Glomerular endothelial cell (primary cell): ENCODE results near the gene SSTR5. TPM values are rescaled to one million over a fixed set of nuclear protein-coding genes. Genes with fewer than 3 reads are reported as not detected.

Experiments used
- DNase-seq: peaks from one replicate; pipeline ENCODE4 v3.0.0-alpha.2; 2011; ENCODE audit warnings: low read depth, low spot score; ENCODE audit errors: extremely low read depth
- total RNA-seq: library from RNA; depleted of rRNA; stranded (reverse); fragments of >200 nt; gene quantifications from 2 replicates; pipeline ENCODE4 v1.2.3, GENCODE V29; 2015

The SSTR5 gene
- total RNA-seq, 1 donor from 2014 or later = not detected

DNA sequence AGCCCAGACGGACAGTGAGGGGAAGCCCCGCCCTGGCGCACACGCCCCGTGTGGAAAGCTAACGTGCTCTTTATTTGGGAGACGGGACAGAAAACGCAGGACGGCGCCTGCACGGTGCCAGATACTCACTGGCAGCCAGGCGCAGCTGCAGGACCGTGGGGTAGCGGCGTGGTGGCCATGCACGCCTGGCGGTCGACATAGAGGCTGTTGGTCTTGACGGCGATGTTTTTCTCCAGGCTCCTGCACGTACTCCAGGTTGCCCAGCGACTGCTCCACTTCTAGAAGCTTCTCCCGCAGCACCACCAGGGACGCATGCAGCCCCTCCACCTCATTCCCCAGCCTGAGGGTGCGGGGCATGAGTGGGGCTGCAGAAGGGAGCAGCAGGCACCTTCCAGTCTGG lies 28.6 kb downstream of the SSTR5 start:
- no peak for DNase-seq

DNA sequence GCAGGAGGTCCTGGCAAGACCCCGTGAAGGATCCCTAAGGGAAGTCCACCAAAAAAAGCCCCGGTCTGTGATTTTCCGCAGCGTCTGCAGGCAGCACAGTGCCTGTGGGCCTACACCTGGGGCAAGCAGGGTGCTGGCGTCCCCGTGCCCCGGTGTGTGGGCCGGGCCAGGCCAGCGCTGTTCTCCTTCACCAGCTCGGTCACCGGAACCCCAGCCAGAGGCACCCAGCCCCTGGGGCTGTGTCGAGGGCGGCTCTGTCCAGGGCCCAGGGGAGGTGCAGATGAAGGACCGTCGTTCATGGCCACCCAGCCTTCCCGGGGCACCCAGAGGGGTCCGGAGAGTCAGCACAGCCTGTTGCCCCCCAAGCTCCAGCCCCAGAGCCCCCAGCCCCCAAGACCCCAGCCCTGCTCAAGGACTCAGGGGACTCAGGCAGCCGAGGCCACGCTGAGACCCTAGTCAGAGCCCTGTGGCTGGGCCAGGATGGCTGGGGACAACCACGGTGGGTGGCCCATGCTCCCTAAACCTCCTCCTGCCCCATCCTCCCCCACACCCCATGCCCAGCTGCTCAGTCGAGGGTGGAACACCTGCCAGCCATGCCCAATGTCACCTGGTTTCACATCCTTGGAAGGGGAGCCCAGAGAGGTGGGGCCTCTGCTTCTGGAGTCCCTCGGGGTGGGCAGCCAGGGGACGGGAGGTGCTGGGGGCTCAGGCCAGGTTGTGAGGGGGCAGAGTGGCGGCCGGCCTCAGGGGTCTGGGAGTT lies 29.2 kb downstream of the SSTR5 start:
- DNase-seq = no peak

DNA sequence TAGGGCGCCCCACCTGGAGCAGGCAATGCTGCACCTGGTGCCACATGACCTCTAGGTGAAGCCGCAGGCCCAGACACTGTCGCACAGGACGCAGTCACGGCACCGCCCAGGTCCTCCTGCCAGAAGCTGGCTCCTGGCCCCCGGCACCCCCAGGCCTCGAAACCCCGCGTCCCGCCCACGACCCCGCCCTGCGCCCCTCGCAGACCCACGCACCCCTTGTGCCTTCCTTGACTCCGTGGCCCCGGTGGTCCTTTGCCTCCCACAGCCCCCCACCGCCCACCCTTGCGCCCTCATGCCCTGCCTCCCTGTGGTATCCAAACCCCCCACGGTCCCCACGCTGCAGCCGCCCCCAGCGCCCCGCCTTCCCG lies 29.8 kb downstream of the SSTR5 start:
- DNase-seq = no peak

DNA sequence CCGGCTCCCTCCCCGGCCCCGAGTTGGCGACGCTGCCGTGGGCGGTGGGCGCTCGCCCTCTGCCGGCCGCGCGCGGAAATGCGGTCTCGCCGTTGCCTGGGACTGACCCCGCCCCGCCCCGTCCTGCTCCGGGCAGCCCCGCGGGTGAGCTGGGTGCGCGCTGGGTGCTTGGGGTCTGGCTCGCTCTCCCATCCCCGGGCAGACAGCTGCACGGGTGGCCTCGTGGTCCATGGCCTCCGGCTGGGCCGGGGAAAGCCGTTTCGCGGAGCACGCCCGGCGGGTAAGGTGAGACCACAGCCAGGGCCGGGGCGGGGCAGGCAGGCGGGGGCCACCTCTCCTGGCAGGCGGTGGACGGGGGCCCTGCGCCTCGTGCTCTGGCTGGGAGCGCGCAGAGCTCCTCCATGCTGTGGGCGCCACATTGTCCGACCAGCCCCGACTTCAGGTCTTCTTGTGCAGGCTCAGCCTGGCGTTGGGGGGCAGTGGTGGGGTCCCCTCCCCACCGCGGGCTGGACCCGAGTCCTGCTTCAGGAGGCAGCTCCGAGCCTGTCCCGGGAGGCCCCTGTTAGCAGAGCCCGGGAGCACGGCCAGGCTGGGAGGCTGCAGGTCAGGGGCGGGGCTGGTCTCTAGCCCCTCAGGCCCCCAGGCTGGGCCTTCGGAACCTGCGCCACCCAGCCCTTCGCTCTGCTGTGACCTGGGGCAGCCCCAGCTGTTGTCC lies 30.5 kb downstream of the SSTR5 start:
- no peak for DNase-seq

DNA sequence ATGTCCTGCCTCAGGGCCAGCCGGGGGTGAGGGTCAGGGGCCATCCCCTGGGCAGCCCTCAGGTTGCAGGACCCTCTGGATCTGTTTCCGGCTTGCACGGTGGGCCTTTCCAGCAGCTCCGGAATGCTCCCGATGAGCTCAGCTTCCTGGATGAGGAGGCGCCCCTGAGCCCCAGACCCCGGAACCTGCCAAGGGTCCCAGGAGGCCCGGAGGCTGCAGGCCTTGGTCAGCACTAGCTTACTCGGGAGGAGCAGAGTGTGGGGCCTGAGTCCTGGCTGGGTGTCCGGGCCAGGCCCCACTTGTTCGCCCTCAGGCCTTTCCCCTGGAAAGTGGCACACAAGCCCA lies 31.1 kb downstream of the SSTR5 start:
- no peak for DNase-seq

DNA sequence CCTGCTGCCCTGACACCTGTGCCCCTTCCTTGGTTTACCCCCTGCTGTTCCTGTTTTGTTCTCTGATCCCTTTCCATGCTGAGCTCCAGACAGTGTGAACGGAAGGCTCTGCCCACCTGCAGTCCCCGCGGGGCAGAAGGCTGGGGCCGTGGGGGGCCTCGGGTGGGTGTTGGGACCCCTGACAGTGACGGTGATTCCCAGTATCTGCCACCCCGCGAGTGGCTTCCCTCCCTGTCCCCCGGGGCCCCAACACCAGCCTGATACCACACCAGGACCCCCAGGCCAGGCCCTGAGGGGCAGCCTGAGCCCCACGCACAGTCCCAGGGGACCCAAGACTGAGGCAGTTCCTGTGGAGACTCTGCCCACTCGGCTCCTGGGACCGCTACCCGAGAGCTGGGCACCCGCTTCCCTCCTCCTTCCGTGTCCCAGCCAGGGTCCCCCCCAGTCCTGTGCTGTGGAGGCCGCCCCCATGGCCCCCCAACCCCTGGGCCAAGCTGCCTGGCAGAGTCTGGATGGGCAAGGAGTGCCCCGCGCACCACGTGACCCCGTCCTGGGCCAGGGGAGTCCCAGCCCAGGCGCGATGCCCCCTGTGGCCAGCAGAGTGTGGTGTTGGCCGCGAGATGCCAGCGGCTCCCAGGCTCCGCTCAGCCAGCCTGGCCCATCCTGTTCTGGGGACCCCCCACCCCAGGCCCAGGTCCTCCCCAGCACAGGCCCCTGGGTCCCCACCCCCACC lies 33.5 kb downstream of the SSTR5 start:
- DNase-seq = no peak

DNA sequence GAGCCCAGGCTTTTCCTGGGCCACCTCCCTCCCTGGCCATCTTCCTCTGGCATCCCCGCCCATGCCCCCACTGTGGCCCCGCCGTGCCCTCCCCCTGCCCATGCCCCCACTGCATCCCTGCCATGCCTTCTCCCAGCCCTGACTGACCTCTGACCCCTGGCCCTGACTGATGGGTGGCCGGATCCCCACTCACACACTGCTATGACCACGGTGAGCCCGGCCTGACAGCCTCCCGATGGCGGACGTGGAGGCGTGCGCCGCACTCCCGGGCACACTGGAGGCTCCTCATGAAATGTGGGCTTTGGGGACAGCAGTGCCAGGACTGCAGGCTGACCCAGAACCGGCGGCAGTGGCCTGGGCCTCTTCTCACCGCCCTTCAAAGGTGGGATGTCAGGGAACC lies 34.1 kb downstream of the SSTR5 start:
- no peak for DNase-seq

DNA sequence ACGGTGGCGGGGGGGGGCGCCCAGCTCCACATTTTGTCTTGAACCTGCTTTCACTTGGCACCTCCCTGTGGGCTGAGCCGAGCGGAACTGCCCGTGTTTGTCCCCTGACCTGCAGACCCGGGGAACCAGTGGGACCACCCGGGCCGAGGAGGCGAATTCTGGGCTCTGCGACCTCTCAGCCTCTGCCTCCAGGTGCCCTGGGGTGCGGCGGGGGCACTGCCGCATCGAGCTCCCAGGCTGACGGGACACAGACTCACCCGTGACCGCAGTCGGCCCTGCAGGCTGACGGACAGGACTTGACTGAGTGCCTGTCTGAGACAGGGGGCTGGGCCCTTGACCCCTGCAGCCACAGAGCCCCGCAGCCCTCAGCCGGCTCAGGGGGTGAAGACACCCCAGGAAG lies 34.6 kb downstream of the SSTR5 start:
- DNase-seq = no peak

DNA sequence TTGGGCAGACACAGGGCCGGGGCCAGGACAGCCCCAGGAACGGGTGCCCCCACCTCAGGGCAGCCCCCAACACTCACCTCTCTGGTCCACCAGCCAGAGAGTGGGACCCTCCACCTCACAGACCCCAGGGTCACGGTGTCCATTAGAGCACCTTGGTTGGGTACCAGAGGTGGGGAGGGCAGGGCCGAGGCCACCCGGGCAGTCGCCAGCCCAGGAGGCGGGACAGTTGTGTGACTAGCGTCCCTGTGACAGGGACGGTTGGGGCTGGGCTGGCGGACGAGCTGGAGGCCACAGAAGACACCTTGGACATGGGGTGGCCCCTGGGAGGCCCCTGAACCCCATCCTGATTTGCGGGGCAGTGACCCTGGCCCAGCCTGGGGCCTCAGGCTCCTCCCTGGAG lies 35.2 kb downstream of the SSTR5 start:
- DNase-seq = no peak

DNA sequence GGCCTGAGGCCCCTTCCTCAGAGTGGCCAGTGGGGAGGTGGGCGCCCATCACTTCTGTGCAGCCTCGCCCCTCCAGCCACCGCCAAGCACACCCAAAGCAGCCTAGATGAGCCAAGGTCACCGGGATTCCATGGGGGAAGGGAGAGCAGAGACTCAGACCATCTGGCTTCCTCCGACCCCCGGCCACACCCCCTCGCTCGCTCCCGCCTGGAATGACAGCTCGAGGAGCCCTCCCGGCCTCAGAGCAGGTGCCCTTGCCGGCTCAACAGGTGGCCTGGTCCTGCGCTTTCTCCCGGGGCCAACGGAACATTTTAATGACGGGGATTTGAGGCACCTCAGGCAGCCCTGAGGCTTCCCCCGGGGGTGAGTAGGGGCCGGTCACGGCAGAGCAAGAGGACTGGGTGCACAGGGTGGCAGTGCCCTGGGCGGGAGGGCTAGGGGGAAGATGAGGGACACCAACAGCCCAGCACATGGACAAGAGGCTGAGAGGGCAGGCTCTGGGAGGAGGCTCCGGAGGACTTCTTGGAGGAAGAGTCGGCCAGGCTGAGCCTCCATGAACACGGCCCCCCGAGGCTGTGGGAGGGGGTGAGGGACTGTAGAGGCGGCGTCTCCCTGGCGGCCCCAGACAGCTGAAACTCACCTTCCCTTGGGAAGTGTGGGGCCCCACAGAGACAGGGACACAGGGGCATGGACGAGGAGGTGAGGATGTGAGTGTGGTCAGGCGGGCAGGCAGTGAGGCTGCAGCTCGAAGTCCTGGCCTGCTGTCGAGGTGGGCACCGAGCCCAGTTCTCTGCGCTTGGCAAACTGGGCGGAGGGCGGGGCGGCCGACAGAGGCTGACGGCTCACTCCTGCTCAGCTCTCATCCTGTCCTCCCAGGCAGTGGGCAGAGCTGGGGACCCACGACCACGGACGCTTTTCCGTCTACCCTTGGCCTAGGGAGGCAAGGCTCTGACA lies 36.0 kb downstream of the SSTR5 start:
- no peak for DNase-seq

DNA sequence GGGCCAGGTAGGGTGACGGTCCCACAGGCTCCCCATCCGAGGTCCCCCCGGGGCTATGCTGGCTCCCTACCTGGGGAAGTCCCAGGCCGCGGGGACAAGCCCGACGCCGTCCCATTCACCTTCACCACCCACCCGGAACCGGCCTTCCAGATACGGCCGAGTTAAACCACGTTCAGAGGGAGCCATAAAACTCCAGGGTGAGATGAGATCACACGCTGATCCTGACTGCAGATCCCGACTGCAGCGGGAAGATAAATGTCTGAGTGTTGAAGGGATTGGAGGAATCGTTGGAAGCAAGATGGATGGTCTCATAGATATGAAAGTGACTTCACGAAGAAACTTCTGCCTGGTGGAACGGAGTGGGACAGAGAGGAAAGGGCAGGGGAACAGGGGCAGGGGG lies 37.1 kb downstream of the SSTR5 start:
- no peak for DNase-seq

DNA sequence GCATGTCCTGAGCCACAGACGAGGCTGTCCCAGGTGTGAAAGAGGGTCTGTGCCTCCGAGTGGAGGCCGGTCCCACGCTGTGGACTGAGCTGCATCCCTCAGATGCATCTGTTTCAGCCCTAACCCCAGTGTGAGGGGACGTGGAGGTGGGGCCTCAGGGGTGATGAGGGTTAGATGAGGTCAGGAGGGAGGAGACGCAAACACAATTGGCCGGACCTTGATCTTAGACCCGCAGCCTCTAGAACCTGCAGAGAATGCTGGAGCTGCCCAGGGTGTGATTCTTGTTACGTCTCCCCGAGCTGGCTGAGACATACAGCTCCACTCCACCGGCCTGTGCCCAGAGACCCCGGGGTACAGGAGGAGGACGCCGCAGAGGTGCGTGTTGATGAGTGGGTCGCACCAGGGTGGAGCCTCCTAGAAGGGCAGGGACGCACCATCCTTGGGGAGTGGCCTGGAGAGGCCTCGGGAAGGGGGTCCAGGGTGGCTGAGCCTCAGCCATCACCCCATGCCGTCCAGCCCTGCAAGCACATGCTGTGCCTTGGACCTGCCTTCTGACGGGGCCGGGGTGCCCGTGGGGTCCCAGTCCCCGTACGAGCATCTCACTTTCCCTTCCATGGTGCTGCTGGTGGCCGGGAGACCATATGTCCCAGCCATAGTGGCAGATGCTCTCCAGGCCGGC lies 40.1 kb downstream of the SSTR5 start:
- DNase-seq = no peak

DNA sequence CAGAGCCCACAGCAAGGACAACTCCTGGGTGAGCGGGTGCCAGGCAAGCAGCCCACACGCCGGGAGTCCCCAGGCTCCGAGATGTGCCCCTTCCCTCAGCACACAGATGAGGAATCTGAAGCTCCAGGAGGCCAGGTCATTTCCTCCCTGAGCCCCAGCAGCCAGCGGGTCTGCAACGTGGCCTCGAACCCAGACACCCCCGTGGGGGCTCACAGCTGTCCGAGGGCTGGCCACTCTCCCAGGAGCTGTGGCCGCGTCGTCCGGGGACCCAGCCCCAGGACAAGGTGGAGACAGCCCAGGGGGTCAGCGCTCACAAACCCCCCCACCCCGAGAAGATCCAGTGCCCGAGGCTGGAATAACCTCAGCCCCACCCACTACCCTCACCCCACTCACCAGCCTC lies 40.9 kb downstream of the SSTR5 start:
- DNase-seq = no peak

DNA sequence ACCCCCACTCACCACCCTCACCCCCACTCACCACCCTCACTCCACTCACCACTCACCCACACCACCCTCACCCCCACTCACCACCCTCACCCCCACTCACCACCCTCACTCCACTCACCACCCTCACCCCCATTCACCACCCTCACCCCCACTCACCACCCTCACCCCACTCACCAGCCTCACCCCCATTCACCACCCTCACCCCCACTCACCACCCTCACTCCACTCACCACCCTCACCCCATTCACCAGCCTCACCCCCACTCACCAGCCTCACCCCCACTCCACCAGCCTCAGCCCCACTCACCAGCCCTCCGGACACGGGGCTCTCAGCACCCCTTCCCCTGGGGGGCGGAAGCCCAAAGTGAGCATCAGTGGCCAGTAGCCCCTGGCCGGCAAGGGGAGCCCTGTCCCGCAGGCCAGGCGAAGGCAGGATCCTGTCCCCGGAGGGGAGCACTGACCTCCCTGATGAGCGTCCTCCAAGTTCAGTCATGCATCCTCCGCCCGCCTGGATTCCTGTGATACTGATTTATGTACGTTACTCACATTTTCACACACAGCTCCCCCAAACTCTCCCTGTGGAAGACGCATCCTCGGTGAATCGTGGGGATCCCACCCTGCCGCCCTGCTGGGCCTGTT lies 41.5 kb downstream of the SSTR5 start:
- no peak for DNase-seq

DNA sequence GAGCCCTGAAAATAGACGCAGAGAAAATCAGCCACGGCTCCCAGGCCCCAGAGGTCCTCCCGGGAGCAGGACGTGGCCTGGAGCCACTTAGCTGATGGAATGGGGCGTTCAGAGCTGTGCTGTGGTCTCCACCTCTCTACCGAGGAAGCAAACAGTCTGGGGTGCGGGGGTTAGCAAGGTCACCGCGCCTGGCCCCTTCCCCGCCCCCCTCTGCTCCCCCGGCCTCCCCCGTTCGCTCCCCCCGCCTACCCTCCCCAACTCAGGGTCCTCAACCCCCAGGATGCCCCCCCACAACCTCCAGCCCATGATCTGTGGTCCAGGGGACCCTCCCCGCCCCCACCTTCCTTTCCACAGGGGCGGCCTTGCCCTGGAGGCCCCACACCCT lies 44.1 kb downstream of the SSTR5 start:
- DNase-seq = no peak

DNA sequence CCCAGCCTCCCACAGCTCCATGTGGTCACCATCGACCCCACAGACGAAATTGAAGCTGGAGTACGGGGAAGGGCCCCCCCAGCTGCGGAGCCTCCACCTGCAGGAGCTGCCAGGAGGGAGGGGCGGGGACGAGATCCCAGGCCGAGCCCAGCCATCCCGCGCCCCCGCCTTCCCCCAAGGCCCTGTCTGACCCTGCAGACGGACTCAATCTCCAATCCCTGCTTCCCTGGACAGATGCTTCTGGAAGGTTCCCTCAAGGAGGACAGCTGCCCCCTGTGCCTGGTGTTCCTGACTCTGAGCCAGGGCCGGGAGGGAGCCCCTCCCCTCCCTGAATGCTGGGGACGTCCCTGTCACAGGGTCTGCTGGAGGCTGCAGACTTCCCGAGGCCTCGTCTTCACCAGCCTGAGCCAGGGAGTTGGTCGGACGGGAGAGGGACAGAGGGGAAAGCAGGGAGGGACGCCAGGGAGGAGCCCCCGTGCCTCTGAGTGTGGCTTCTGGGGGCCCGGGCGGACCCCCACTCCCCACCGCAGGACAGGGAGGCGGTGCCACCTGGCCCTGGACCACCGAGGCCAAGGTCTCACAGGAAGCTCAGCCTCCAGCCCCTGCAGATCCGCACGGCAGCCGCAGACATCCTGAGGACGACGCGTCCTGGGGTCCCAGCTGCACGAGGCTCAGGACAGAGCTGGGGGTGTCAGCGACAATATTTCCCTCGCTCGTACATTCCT lies 44.8 kb downstream of the SSTR5 start:
- DNase-seq = no peak

DNA sequence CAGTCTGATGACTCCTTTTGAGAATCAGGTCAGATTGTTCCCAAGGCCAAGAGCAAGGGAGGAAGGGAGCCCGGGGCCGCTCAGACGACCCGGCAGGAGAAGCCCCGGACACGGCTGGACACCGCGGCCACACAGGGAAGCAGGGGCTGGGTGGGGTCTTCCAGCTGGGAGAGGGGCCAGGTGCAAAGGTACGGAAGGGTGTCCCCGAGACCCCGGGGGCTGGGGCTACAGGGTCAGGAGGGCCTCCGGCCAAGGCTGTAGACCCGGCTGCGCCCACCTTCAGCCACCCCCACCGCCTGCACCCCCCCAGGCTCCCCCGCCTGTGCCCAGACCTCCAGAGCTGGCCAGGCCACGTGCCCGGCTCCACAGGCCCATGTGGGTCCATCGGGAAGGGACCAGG lies 45.4 kb downstream of the SSTR5 start:
- no peak for DNase-seq

DNA sequence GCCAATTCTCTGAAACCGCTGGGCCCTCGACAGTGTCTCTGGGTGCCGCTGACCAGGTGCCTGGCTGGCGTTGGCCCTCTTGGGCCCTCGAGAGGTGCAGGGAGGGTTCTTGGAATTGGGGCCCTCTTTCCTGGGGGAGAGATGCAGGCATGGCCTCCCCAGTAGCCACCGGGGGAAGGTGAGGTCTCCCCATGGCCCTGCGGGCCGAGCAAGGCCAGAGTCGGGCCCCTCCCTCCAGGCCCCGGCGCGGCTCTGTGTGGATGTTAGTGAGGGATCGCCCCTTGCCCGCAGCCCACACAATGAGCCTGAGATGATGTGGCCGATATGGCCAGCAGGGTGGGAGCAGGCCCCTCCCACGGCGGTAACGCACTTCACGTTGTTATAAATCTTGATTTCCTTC lies 46.6 kb downstream of the SSTR5 start:
- no peak for DNase-seq
